GM18519 (cell line): ENCODE results near the gene GAA.
A peak's percentile ranks its signal among the peaks of the same experiment; 100 is the strongest.

Source experiments
- ATAC-seq: cut with Tn5 transposase; IDR thresholded peaks from one replicate; pipeline ENCODE4 v1.9.1; 2021; ENCODE audit warnings: mild to moderate bottlenecking, moderate library complexity; ENCODE audit not compliant: unreplicated experiment, low FRiP score

GAA gene

GRCh38 chr17:80101011-80101945 is at the start of gene GAA:
Gene GAA, plus strand, starts transcription at chr17:80101581. Its CDS starts 3,006 bp downstream, at chr17:80104587.
- peak; percentile 61 for ATAC-seq

GRCh38 chr17:80051681-80052080 is 49.7 kb upstream of the GAA start:
- no peak for ATAC-seq

- ATAC-seq: no peak
These were observed 48.3 kb upstream of the GAA start for GRCh38 chr17:80053102-80053501.

- ATAC-seq: no peak
These were observed 45.8 kb upstream of the GAA start for GRCh38 chr17:80055597-80055996.

- no peak for ATAC-seq
These were observed 42.9 kb upstream of the GAA start for GRCh38 chr17:80058311-80058955.

- ATAC-seq: no peak
These were observed 40.7 kb upstream of the GAA start for GRCh38 chr17:80060644-80061043.

GRCh38 chr17:80061421-80061820 is 40.0 kb upstream of the GAA start:
- ATAC-seq: no peak

GRCh38 chr17:80063830-80064585 is 37.4 kb upstream of the GAA start:
- no peak for ATAC-seq

- ATAC-seq: no peak
These were observed 36.7 kb upstream of the GAA start for GRCh38 chr17:80064696-80065095.

GRCh38 chr17:80065478-80066170 is 35.8 kb upstream of the GAA start:
- no peak for ATAC-seq

- no peak for ATAC-seq
These were observed 33.9 kb upstream of the GAA start for GRCh38 chr17:80067393-80067986.

GRCh38 chr17:80068301-80069222 is 32.8 kb upstream of the GAA start:
- no peak for ATAC-seq

- no peak for ATAC-seq
These were observed 30.8 kb upstream of the GAA start for GRCh38 chr17:80070375-80071115.

- ATAC-seq: no peak
These were observed 30.1 kb upstream of the GAA start for GRCh38 chr17:80071116-80071841.

- no peak for ATAC-seq
These were observed 29.0 kb upstream of the GAA start for GRCh38 chr17:80072410-80072809.

GRCh38 chr17:80080081-80080480 is 21.3 kb upstream of the GAA start:
- no peak for ATAC-seq

- no peak for ATAC-seq
These were observed 19.8 kb upstream of the GAA start for GRCh38 chr17:80081596-80081995.
